ENCODE results near the gene RPAP3. TPM values are rescaled to one million over a fixed set of nuclear protein-coding genes. Genes with fewer than 3 reads are reported as not detected.

The RPAP3 gene
- total RNA-seq, 2 experiments from 2014 or later, result 21.6 to 53.9 TPM

- Histone ChIP-seq H3K36me3 (ENCODE audit: insufficient read depth, low read length) (peaks cover 80% of the 10 kb centered on the region), H3K79me2 (ENCODE audit: insufficient read depth, low read depth, low read length) (no peaks in the 10 kb centered on the region), H3K9me2 (ENCODE audit: insufficient read depth, low read length) (no peaks in the 10 kb centered on the region), H3K4me3 (ENCODE audit: low read depth, low read length, poor library complexity, severe bottlenecking) (no peak overlapping the region), H2AFZ (ENCODE audit: low read length) (no peak overlapping the region), H4K20me1 (ENCODE audit: insufficient read depth, low read length) (no peaks in the 10 kb centered on the region), H3K4me1 (ENCODE audit: insufficient read depth, low read length, poor library complexity, severe bottlenecking) (no peaks in the 10 kb centered on the region), H3K4me2 (ENCODE audit: low read length) (no peak overlapping the region), H3K27ac (ENCODE audit: low read depth, low read length, poor library complexity, severe bottlenecking) (no peak overlapping the region), H3K9me3 (ENCODE audit: low read length) (no peaks in the 10 kb centered on the region)
- no peak for DNase-seq (ENCODE audit: low spot score)
- TF ChIP-seq EZH2phosphoT487 (IDR thresholded peaks at IDR 0.05; ENCODE audit: borderline replicate concordance, low read depth, low read length) (no peak), CTCF (conservative IDR thresholded peaks at IDR 0.05; ENCODE audit: low read length) (no peak)
- intact Hi-C loops (cut with micrococcal nuclease; ENCODE audit: unreplicated experiment), result loop anchor here (5.0 kb wide), 1 partner anchor 655 kb away; no protein-coding TSS in a partner anchor
- ChIA-PET POLR2A (interaction anchor here (0.8 to 2.0 kb wide), 5 partner anchors 10 to 36 kb away, joined by 3 to 5 read pairs (median 3); no protein-coding TSS in a partner anchor), CTCF (ENCODE audit: unreplicated experiment) (no interaction called here)
- no TSS peak for BruUV-seq (replicated peaks)
These were observed 18.2 kb downstream of the RPAP3 start for GRCh38 chr12:47687636-47688035.

GRCh38 chr12:47686645-47687240 lies 19.1 kb downstream of the RPAP3 start:
- DNase-seq (ENCODE audit: low spot score), result peak; percentile 44
- TF ChIP-seq CTCF (conservative IDR thresholded peaks at IDR 0.05; ENCODE audit: low read length) (peak; percentile 79), EZH2phosphoT487 (IDR thresholded peaks at IDR 0.05; ENCODE audit: borderline replicate concordance, low read depth, low read length) (no peak)
- ChIA-PET POLR2A (interaction anchor here (0.6 to 2.0 kb wide), 7 partner anchors 11 to 35 kb away, joined by 3 to 5 read pairs (median 3); no protein-coding TSS in a partner anchor), CTCF (ENCODE audit: unreplicated experiment) (no interaction called here)
- Histone ChIP-seq H3K4me1 (ENCODE audit: insufficient read depth, low read length, poor library complexity, severe bottlenecking) (no peaks in the 10 kb centered on the region), H3K36me3 (ENCODE audit: insufficient read depth, low read length) (peaks cover 80% of the 10 kb centered on the region), H3K79me2 (ENCODE audit: insufficient read depth, low read depth, low read length) (no peaks in the 10 kb centered on the region), H3K4me3 (ENCODE audit: low read depth, low read length, poor library complexity, severe bottlenecking) (no peak overlapping the region), H4K20me1 (ENCODE audit: insufficient read depth, low read length) (no peaks in the 10 kb centered on the region), H2AFZ (ENCODE audit: low read length) (no peak overlapping the region), H3K9me3 (ENCODE audit: low read length) (no peaks in the 10 kb centered on the region), H3K27ac (ENCODE audit: low read depth, low read length, poor library complexity, severe bottlenecking) (no peak overlapping the region), H3K4me2 (ENCODE audit: low read length) (no peak overlapping the region), H3K9me2 (ENCODE audit: insufficient read depth, low read length) (no peaks in the 10 kb centered on the region)
- BruUV-seq (replicated peaks), result TSS peak; percentile 15
- intact Hi-C loops (cut with micrococcal nuclease; ENCODE audit: unreplicated experiment), result loop anchor here (5.0 kb wide), 1 partner anchor 654 kb away; no protein-coding TSS in a partner anchor

GRCh38 chr12:47679785-47680184 lies 26.0 kb downstream of the RPAP3 start:
- no peak overlapping the region for H2AFZ ChIP-seq (ENCODE audit: low read length)
- no peak for TF ChIP-seq EZH2phosphoT487 (IDR thresholded peaks at IDR 0.05; ENCODE audit: borderline replicate concordance, low read depth, low read length)
- TF ChIP-seq CTCF (conservative IDR thresholded peaks at IDR 0.05; ENCODE audit: low read length), result no peak
- no peaks in the 10 kb centered on the region for H3K9me2 ChIP-seq (ENCODE audit: insufficient read depth, low read length)
- no peak overlapping the region for H3K4me3 ChIP-seq (ENCODE audit: low read depth, low read length, poor library complexity, severe bottlenecking)
- CTCF ChIA-PET (ENCODE audit: unreplicated experiment), result no interaction called here
- H3K27ac ChIP-seq (ENCODE audit: low read depth, low read length, poor library complexity, severe bottlenecking), result no peak overlapping the region
- H3K79me2 ChIP-seq (ENCODE audit: insufficient read depth, low read depth, low read length), result no peaks in the 10 kb centered on the region
- H3K4me1 ChIP-seq (ENCODE audit: insufficient read depth, low read length, poor library complexity, severe bottlenecking), result no peaks in the 10 kb centered on the region
- no peaks in the 10 kb centered on the region for H4K20me1 ChIP-seq (ENCODE audit: insufficient read depth, low read length)
- DNase-seq (ENCODE audit: low spot score), result no peak
- no TSS peak for BruUV-seq (replicated peaks)
- H3K4me2 ChIP-seq (ENCODE audit: low read length), result no peak overlapping the region
- intact Hi-C loops (cut with micrococcal nuclease; ENCODE audit: unreplicated experiment), result no loop called here
- no peaks in the 10 kb centered on the region for H3K9me3 ChIP-seq (ENCODE audit: low read length)
- POLR2A ChIA-PET, result interaction anchor here (0.6 to 3.5 kb wide), 3 partner anchors 11 to 701 kb away, joined by 3 to 13 read pairs (median 6); no protein-coding TSS in a partner anchor
- H3K36me3 ChIP-seq (ENCODE audit: insufficient read depth, low read length), result peaks cover 55% of the 10 kb centered on the region
